ENCODE measurements around the gene AGK.
A peak's percentile ranks its signal among the peaks of the same experiment; 100 is the strongest.

Gene AGK, protein sequence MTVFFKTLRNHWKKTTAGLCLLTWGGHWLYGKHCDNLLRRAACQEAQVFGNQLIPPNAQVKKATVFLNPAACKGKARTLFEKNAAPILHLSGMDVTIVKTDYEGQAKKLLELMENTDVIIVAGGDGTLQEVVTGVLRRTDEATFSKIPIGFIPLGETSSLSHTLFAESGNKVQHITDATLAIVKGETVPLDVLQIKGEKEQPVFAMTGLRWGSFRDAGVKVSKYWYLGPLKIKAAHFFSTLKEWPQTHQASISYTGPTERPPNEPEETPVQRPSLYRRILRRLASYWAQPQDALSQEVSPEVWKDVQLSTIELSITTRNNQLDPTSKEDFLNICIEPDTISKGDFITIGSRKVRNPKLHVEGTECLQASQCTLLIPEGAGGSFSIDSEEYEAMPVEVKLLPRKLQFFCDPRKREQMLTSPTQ

DNA sequence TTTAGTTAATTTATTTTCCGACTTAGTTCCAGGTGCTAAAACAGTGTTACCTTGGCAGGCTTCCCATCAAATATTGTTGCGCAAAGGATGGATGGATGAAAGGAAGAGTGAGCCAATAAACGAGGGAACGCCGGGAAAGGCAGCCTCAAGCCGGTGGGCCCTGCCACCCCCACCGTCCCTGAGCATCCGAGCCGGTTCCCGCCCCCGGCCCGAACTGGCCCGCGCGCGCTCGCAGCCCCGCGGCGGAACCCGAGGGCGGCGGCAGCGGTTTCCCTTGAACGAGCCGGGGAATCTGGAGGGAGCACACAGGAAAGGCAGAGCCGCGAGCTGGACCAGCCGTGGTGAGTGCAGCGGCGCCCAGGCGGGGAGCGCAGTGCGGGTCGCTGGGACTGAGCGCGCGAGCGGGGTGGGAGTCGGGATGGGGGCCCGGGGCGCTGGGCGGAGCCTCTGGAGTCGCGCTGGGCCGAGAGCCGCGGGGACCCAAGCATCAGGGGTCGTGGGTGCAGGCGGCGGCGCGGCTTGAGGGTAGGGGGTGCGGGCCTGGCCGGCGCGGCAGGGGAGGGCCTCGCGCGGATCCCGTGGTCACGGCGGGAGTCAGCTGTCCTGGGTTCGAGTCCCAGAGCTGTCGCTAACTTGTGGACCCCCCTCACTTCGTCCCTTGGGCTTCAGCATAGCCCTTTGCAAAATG lies at the start of gene AGK:
TSS of gene AGK (plus strand) at position 317 of the 688 bp plus-strand sequence. CDS start 4,057 bp downstream, outside the sequence.
- TF ChIP-seq, protein P1, sequence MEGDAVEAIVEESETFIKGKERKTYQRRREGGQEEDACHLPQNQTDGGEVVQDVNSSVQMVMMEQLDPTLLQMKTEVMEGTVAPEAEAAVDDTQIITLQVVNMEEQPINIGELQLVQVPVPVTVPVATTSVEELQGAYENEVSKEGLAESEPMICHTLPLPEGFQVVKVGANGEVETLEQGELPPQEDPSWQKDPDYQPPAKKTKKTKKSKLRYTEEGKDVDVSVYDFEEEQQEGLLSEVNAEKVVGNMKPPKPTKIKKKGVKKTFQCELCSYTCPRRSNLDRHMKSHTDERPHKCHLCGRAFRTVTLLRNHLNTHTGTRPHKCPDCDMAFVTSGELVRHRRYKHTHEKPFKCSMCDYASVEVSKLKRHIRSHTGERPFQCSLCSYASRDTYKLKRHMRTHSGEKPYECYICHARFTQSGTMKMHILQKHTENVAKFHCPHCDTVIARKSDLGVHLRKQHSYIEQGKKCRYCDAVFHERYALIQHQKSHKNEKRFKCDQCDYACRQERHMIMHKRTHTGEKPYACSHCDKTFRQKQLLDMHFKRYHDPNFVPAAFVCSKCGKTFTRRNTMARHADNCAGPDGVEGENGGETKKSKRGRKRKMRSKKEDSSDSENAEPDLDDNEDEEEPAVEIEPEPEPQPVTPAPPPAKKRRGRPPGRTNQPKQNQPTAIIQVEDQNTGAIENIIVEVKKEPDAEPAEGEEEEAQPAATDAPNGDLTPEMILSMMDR (IDR thresholded peaks at IDR 0.05), result no peak
- peak; percentile 74 for DNase-seq (ENCODE audit: low spot score)
- H3K27ac ChIP-seq, result peak within 1 kb of the TSS; percentile 17 to 60

GRCh38 chr7:141501451-141501850 lies 49.8 kb upstream of the AGK start:
- Histone ChIP-seq H3K4me3 (no peak overlapping the region), H3K27ac (no peak overlapping the region)
- no peak for DNase-seq (ENCODE audit: low spot score)
- TF ChIP-seq, protein P1 (IDR thresholded peaks at IDR 0.05), result no peak

More for the DNA sequence above, at the start of gene AGK:
- peak within 1 kb of the TSS; percentile 91 for H3K4me3 ChIP-seq

- no peak overlapping the region for H3K27ac ChIP-seq
- TF ChIP-seq, protein P1 (IDR thresholded peaks at IDR 0.05), result no peak
- peak overlapping the region; percentile 25 for H3K4me3 ChIP-seq
- DNase-seq (ENCODE audit: low spot score), result no peak
These were observed 39.9 kb upstream of the AGK start for GRCh38 chr7:141511316-141511675.

- Histone ChIP-seq H3K4me3 (peak overlapping the region; percentile 25), H3K27ac (no peak overlapping the region)
- no peak for DNase-seq (ENCODE audit: low spot score)
- TF ChIP-seq, protein P1 (IDR thresholded peaks at IDR 0.05), result no peak
These were observed 39.4 kb upstream of the AGK start for GRCh38 chr7:141511676-141512396.

DNA sequence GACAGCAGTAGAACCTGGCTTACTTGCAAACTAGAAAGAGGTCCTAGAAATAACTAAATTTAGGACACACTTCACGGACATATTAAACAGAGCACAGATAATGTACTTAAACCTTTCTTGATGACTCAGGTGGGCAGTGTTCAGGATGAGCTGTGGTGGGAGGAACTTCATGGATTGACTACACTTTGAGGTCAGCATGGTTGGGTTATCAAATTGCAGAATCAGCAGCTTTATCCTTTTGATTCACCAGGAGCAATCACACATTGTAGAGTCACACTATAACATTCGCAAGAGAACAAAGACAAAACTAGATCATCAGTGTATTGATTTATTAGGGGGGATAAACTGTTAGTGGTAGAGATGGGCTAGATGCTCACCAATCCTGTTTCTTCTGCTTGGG lies 38.6 kb upstream of the AGK start:
- TF ChIP-seq, protein P1 (IDR thresholded peaks at IDR 0.05), result no peak
- no peak for DNase-seq (ENCODE audit: low spot score)
- Histone ChIP-seq H3K27ac (no peak overlapping the region), H3K4me3 (no peak overlapping the region)

DNA sequence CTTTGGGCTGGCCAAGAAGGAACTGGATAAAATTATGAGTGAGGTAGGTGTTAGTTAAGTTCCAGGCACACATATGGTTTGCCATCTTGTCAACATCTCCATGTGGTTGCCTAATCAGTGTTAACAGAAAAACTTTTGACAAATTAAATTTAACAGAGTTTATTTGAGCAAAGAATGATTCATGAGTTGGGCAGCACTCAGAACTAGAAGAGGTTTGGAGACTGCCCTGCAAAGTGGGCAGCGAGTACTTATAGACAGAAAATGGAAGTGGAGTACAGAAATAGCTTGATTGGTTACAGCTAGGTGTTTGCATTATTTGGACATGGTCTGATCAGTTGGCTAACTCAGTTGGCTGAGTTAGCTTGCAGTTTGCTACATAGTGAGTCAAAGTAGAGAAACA lies 37.5 kb upstream of the AGK start:
- no peak overlapping the region for H3K27ac ChIP-seq
- no peak for DNase-seq (ENCODE audit: low spot score)
- H3K4me3 ChIP-seq, result no peak overlapping the region
- TF ChIP-seq, protein P1 (IDR thresholded peaks at IDR 0.05), result no peak
